Hepatocyte (in vitro differentiated cells): ENCODE measurements around the gene SCAMP3. TPM values are rescaled to one million over a fixed set of nuclear protein-coding genes. Genes with fewer than 3 reads are reported as not detected.
A peak's percentile ranks its signal among the peaks of the same experiment; 100 is the strongest.

Source experiments
- DNase-seq: peaks from one replicate; pipeline ENCODE4 v3.0.0-alpha.2; 2016; ENCODE audit warnings: low spot score
- H2AFZ ChIP-seq: fragments of 200-600 bp; sonication (generic); 2 replicates; pipeline ENCODE4 v1.6.0; 2016; ENCODE audit warnings: antibody characterized with exemption, mild to moderate bottlenecking
- H3K27ac ChIP-seq: fragments of 200-600 bp; sonication (generic); 2 replicates; pipeline ENCODE4 v1.5.1; 2016; ENCODE audit warnings: mild to moderate bottlenecking
- H3K27me3 ChIP-seq: fragments of 200-600 bp; sonication (generic); 2 replicates; pipeline ENCODE4 v1.6.1; 2016
- H3K36me3 ChIP-seq: fragments of 200-600 bp; sonication (generic); replicated peaks from 2 replicates; pipeline ENCODE4 v1.5.1; 2016; ENCODE audit warnings: low read depth; ENCODE audit not compliant: insufficient read depth
- H3K4me1 ChIP-seq: fragments of 200-600 bp; sonication (generic); 2 replicates; pipeline ENCODE4 v1.5.1; 2016; ENCODE audit warnings: mild to moderate bottlenecking, moderate library complexity; ENCODE audit not compliant: insufficient read depth
- H3K4me2 ChIP-seq: fragments of 200-600 bp; sonication (generic); 2 replicates; pipeline ENCODE4 v1.6.0; 2016
- H3K4me3 ChIP-seq: fragments of 200-600 bp; sonication (generic); 2 replicates; pipeline ENCODE4 v1.5.1; 2016; ENCODE audit warnings: mild to moderate bottlenecking
- H3K79me2 ChIP-seq: fragments of 200-600 bp; sonication (generic); 2 replicates; pipeline ENCODE4 v1.6.0; 2017; ENCODE audit warnings: mild to moderate bottlenecking
- H3K9me2 ChIP-seq: fragments of 200-600 bp; sonication (generic); replicated peaks from 2 replicates; pipeline ENCODE4 v1.6.0; 2017; ENCODE audit warnings: mild to moderate bottlenecking; ENCODE audit not compliant: insufficient read depth
- H3K9me3 ChIP-seq: fragments of 200-600 bp; sonication (generic); 2 replicates; pipeline ENCODE4 v1.5.1; 2016; ENCODE audit warnings: low read depth, mild to moderate bottlenecking
- H4K20me1 ChIP-seq: fragments of 200-600 bp; sonication (generic); 2 replicates; pipeline ENCODE4 v1.6.0; 2016; ENCODE audit warnings: mild to moderate bottlenecking; ENCODE audit not compliant: insufficient read depth, poor library complexity, severe bottlenecking
- CTCF ChIP-seq: fragments of 200-600 bp; sonication (generic); IDR thresholded peaks from 2 replicates; pipeline ENCODE4 v1.5.1; 2016; ENCODE audit warnings: antibody characterized with exemption, mild to moderate bottlenecking; ENCODE audit not compliant: poor library complexity
- EZH2 ChIP-seq: fragments of 200-600 bp; sonication (generic); IDR thresholded peaks from 2 replicates; pipeline ENCODE4 v1.6.1; 2016; ENCODE audit warnings: antibody characterized with exemption, mild to moderate bottlenecking, borderline replicate concordance
- EZH2phosphoT487 ChIP-seq: fragments of 200-600 bp; sonication (generic); IDR thresholded peaks from one replicate; pipeline ENCODE4 v1.6.1; 2018; ENCODE audit warnings: antibody characterized with exemption, mild to moderate bottlenecking, low read depth, moderate library complexity; ENCODE audit not compliant: unreplicated experiment, severe bottlenecking
- WGBS: methylation state at CpG from one replicate; pipeline ENCODE4 v1.1.6; 2016; ENCODE audit warnings: low lambda C conversion rate; ENCODE audit errors: missing lambda C conversion rate; 5-methylcytosine and 5-hydroxymethylcytosine counted together
- polyA plus RNA-seq: library from polyadenylated mRNA; unstranded; fragments of >200 nt; fragmentation: Nextera tagmentation; extraction: Ambion mirVana; gene quantifications from 2 replicates; pipeline ENCODE4 v1.2.1, GENCODE V29; 2016
- total RNA-seq: library from RNA; depleted of rRNA; stranded (reverse); fragments of >200 nt; gene quantifications from 2 replicates; pipeline ENCODE4 v1.2.3, GENCODE V29; 2014

Gene SCAMP3
- total and polyA plus RNA-seq, 2 experiments from 2014 or later: 45.7 to 114 TPM

DNA sequence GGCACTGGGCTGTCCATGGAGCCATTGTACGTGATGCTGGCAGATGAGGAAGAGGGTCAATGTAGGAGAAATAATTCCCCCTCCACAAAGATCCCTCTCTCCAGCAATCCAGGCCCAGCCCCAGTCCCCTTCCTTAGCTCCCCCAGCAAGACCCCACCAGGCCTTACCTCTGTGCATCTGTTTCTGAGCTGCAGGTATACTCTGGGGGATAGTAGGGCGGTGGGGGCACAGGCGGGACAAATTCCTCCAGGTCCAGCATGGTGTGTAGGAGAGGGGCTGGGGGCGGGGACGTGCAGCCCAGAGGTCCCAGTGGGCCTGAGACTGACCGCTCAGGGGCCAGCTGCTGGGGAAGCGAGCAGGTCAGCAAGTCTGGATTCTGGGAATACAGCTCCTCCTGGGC lies 10.6 kb downstream of the SCAMP3 start:
- H2AFZ ChIP-seq: no peak overlapping the region
- H3K79me2 ChIP-seq: peaks cover 25% of the 10 kb centered on the region
- H3K4me3 ChIP-seq: no peak overlapping the region
- TF ChIP-seq CTCF (no peak), EZH2phosphoT487 (no peak), EZH2 (no peak)
- peaks cover 27% of the 10 kb centered on the region for H3K4me1 ChIP-seq
- H3K9me3 ChIP-seq: no peaks in the 10 kb centered on the region
- 100% methylated on average over 3 of the region's 7 CpGs for WGBS
- no peak for DNase-seq
- H3K27ac ChIP-seq: no peak overlapping the region
- H3K4me2 ChIP-seq: no peak overlapping the region
- H3K27me3 ChIP-seq: no peaks in the 10 kb centered on the region
- no peaks in the 10 kb centered on the region for H3K36me3 ChIP-seq
- H4K20me1 ChIP-seq: no peaks in the 10 kb centered on the region
- H3K9me2 ChIP-seq: no peaks in the 10 kb centered on the region

GRCh38 chr1:155250633-155251449 lies 11.3 kb downstream of the SCAMP3 start:
- no peaks in the 10 kb centered on the region for H4K20me1 ChIP-seq
- no peaks in the 10 kb centered on the region for H3K9me3 ChIP-seq
- TF ChIP-seq CTCF (peak; percentile 99), EZH2phosphoT487 (no peak), EZH2 (no peak)
- H3K4me2 ChIP-seq: peak overlapping the region; percentile 74
- no peak overlapping the region for H2AFZ ChIP-seq
- 28% methylated on average over 23 of the region's 23 CpGs for WGBS
- H3K36me3 ChIP-seq: no peaks in the 10 kb centered on the region
- H3K4me1 ChIP-seq: peaks cover 21% of the 10 kb centered on the region
- no peaks in the 10 kb centered on the region for H3K9me2 ChIP-seq
- peaks cover 25% of the 10 kb centered on the region for H3K79me2 ChIP-seq
- DNase-seq: peak; percentile 96
- H3K27me3 ChIP-seq: no peaks in the 10 kb centered on the region
- peak overlapping the region; percentile 39 for H3K27ac ChIP-seq
- H3K4me3 ChIP-seq: no peak overlapping the region

GRCh38 chr1:155250246-155250632 lies 11.9 kb downstream of the SCAMP3 start:
- no peaks in the 10 kb centered on the region for H3K9me2 ChIP-seq
- no peak for DNase-seq
- TF ChIP-seq EZH2phosphoT487 (no peak), CTCF (no peak), EZH2 (no peak)
- H3K4me3 ChIP-seq: no peak overlapping the region
- no peaks in the 10 kb centered on the region for H4K20me1 ChIP-seq
- no peak overlapping the region for H3K27ac ChIP-seq
- 70% methylated on average over 16 of the region's 28 CpGs for WGBS
- H2AFZ ChIP-seq: no peak overlapping the region
- H3K36me3 ChIP-seq: no peaks in the 10 kb centered on the region
- H3K4me1 ChIP-seq: peaks cover 20% of the 10 kb centered on the region
- peaks cover 25% of the 10 kb centered on the region for H3K79me2 ChIP-seq
- no peaks in the 10 kb centered on the region for H3K9me3 ChIP-seq
- H3K27me3 ChIP-seq: no peaks in the 10 kb centered on the region
- H3K4me2 ChIP-seq: peak overlapping the region; percentile 74
